Activated CD4-positive, alpha-beta T cell treated with anti-CD3 and anti-CD28 coated beads for 1 hour (primary cell): Measurements from ENCODE around the gene STK39.

ENCODE experiments used
- DNase-seq: peaks from one replicate; pipeline ENCODE4 v3.0.0-alpha.2; 2020

STK39 gene

GRCh38 chr2:167986223-167986622 is 261.2 kb downstream of the STK39 start:
- DNase-seq = no peak

GRCh38 chr2:167981945-167982344 is 265.4 kb downstream of the STK39 start:
- no peak for DNase-seq

- DNase-seq = no peak
Measured at GRCh38 chr2:167980439-167980838, 267.0 kb downstream of the STK39 start.

GRCh38 chr2:167972746-167973145 is 274.6 kb downstream of the STK39 start:
- DNase-seq = no peak

- DNase-seq = no peak
Measured at GRCh38 chr2:167972020-167972419, 275.4 kb downstream of the STK39 start.

- no peak for DNase-seq
Measured at GRCh38 chr2:167966937-167967913, 280.2 kb downstream of the STK39 start.

- no peak for DNase-seq
Measured at GRCh38 chr2:167965907-167966761, 281.3 kb downstream of the STK39 start.

GRCh38 chr2:167964650-167965413 is 282.6 kb downstream of the STK39 start:
- no peak for DNase-seq

- DNase-seq = no peak
Measured at GRCh38 chr2:167963899-167964649, 283.3 kb downstream of the STK39 start.

GRCh38 chr2:167962436-167963226 is 284.8 kb downstream of the STK39 start:
- no peak for DNase-seq

- no peak for DNase-seq
Measured at GRCh38 chr2:167961536-167962048, 285.8 kb downstream of the STK39 start.

- DNase-seq = no peak
Measured at GRCh38 chr2:167960089-167960747, 287.2 kb downstream of the STK39 start.

GRCh38 chr2:167957662-167958061 is 289.7 kb downstream of the STK39 start:
- no peak for DNase-seq

GRCh38 chr2:167955264-167955906 is 292.0 kb downstream of the STK39 start:
- DNase-seq = no peak

- no peak for DNase-seq
Measured at GRCh38 chr2:167954495-167954894, 292.9 kb downstream of the STK39 start.

GRCh38 chr2:167953776-167954175 is 293.6 kb downstream of the STK39 start:
- DNase-seq = no peak

GRCh38 chr2:167950571-167950970 is 296.8 kb downstream of the STK39 start:
- DNase-seq = no peak

- DNase-seq = no peak
Measured at GRCh38 chr2:167946441-167946841, 301.0 kb downstream of the STK39 start.

- no peak for DNase-seq
Measured at GRCh38 chr2:167945660-167946368, 301.6 kb downstream of the STK39 start.
